Stimulated activated CD4-positive, alpha-beta T cell treated with anti-CD3 and anti-CD28 coated beads, Interleukin-2, amount 100 ng/mL, for 48 hours (primary cell): Measurements from ENCODE around the gene SRPX.

Source experiments
- DNase-seq, 2 donors: peaks; one replicate each; pipeline ENCODE4 v3.0.0-alpha.2; 2020

The SRPX gene

GRCh38 chrX:38138157-38138891 is 82.3 kb downstream of the SRPX start:
- no peak for DNase-seq

DNA sequence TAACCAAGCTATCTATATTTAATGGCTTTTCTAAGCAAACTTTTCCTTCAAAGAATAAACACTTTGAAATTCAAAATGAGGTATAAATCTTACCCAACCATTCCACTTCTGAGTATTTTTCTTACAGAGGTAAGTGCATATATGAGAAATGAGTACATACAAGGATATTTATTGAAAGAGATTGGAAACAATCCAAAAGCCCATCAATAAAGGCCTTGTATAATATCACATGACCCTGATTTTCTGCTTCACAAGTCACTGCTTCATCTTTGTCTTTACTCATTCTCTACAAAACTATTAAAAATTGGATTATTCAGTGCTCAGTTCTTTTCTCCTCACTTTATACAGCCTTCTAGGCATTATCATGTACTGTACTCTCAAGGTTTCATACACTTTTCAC is 91.3 kb downstream of the SRPX start:
- DNase-seq: no peak

DNA sequence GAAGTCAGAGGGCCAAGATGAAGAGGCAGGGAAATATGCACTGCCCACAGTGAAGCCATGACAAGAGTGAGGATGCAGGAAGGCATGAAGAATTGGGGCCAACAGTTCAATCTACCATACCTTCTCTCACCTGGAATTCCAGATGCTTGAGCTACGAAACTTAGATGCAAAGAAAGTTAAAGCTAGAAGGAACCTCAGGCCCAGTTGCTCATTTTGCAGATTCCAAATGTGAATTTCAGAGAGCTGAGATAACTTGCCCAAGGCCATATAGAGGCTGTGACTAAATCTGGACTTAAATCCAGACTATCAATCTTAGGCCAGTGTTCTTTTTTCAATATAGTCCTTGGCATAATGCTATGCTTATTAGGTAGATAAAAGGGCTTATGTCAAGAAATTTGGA is 92.7 kb downstream of the SRPX start:
- no peak for DNase-seq

- no peak for DNase-seq
Observed at GRCh38 chrX:38126179-38126578, 94.5 kb downstream of the SRPX start.

- DNase-seq: no peak
Observed at GRCh38 chrX:38124000-38124399, 96.7 kb downstream of the SRPX start.

DNA sequence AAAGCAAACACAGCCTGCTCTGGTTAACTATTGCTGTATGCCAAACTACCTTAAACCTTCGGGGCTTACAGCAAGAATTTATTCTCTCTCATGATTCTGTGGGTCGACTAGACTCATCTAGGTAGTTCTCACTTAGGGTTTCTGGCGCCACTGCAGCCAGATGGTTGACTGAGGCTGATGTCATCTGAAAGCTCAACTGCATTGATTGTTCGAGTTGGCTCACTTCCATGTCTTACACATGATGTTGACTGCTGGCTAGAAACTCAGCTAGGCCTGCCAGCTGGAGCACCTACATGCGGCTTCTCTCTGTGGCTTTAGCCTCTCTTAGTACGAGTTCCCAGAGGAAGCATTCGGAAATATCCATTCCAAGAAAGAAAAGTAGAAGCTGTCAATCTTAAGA is 103.2 kb downstream of the SRPX start:
- no peak for DNase-seq

- DNase-seq: no peak
Observed at GRCh38 chrX:38116706-38117105, 104.0 kb downstream of the SRPX start.

- DNase-seq: no peak
Observed at GRCh38 chrX:38112566-38112965, 108.1 kb downstream of the SRPX start.

DNA sequence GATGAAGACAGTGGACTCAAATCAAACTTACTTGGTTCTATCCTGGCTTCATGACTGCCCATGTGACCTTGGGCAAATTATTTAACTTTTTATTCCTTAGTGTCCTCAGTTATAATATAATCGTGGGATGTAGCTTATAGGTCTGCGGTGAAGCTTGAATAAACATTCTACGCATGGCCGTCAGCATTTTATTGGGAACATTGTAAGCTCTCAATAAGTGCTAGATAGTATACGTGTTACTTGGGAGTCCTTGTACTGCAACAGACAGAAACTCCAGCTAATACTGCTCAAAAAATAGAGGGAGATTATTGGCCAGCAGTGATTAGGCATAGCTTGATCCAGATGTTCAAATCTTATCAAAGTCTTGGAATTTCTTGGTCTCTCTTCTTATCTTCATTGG is 109.5 kb downstream of the SRPX start:
- DNase-seq: no peak

GRCh38 chrX:38110231-38110630 is 110.4 kb downstream of the SRPX start:
- no peak for DNase-seq

DNA sequence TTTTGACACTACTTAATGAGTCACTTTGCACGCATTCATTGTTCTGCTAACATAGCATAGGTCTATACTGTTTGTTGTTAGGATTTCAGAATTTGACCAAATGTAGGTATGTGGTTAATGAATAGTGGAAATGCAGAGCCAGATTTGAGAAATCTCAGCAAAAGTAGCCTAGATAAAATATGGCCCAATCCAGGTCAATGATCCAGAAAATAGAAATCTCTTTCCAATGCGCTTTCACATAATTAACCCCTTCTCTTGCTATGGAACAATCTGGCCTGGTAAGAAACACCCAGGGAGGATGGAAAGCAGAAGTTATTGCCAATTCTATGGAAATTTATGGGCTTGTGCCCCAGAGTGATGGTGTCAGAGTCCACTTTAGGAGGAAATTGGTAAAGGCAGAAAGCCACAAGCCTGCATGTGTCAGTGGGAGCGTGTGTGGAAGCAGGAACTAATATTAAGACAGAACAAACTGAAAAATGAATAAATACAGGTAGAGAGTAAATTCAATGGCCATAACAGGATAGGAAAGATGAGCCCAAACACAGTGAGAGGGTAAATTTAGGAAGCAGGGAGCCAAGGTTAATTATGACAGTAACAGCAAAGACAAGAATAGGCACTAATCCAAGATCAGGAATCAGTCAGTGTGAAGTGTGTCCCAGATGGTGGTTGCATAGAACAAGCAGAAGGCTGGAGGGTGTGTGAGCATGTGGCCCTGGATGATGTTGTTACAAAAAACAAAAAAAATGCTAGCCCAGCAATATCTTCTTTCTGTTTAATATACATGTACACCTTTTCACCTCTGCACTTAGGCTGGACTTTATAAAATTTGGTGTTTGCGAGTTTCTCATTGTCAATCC is 111.4 kb downstream of the SRPX start:
- DNase-seq: no peak

- DNase-seq: no peak
Observed at GRCh38 chrX:38108364-38108763, 112.3 kb downstream of the SRPX start.

DNA sequence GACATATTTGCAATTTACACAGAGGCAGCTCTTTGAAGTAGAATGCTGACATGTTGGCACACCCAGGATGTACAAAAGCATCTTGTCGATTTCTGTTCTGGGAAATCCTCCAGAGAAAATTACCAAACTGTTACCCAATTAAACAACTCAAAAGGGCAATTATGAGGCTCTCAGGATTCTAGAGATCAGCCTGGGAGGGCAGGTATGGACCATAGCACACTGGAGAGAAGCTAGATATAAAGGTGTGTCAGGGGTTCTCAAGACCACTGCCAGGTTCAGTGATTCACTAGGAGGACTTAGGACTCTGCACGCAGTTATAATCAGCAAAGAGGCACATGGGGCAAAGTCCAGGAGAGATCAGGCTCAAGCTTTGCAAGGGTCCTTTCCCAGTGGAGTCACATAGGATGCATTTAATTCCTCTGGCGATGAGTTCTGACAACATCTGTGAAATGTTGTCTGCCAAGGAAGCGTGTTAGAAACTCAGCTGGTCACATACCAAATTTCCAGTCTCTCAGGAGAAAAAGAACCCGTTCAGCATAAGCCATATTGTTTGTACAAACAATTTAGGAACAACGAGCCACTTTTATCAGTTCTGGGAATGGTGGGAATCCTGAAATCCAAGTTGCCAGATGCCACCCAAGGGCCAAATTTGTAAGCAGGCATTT is 113.5 kb downstream of the SRPX start:
- DNase-seq: no peak

DNA sequence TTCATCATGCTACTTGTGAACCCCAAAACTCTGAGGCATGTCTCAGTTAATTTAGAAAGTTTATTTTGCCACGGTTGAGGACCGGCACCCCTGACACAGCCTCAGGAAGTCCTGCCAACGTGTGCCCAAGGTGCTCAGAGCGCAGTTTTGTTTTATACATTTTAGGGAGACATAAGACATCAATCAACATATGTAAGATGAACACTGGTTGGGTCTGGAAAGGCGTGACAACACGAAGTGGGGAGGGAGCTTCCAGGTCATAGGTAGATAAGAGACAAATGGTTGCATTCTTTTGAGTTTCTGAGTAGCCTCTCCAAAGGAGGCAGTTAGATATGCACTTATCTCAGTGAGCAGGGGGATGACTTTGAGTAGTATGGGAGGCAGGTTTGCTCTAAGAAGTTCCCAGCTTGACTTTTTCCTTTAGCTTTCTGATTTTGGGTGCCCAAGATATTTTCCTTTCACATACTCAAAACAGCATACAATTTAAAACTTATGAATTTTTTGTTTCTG is 115.4 kb downstream of the SRPX start:
- no peak for DNase-seq

- no peak for DNase-seq
Observed at GRCh38 chrX:38103857-38104812, 116.5 kb downstream of the SRPX start.

DNA sequence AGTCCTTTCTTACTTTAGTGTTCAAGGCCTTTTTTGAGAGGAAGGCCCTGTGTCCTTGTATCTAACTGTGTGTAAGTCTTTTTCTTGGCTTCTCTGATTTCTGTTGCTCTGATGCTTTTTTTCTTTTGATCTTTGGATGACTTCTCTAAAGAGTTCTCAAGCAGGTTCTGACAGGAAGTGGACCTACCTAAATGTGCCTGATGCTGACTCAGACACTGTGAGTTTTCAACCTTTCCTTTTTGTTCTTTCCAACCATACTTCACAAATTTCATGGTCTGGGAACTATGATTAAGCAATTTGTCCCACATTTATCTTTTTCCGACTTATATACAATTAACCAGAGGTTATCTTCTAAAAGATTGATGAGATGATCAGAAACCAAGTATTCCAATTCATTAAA is 117.8 kb downstream of the SRPX start:
- no peak for DNase-seq

- no peak for DNase-seq
Observed at GRCh38 chrX:38102240-38102639, 118.4 kb downstream of the SRPX start.

GRCh38 chrX:38099688-38100087 is 121.0 kb downstream of the SRPX start:
- no peak for DNase-seq
